ENCODE measurements around the gene COX6B1.

COX6B1 gene

GRCh38 chr19:35696835-35697234 is 48.7 kb downstream of the COX6B1 start:
- DNase-seq (ENCODE audit: low read depth), result no peak

GRCh38 chr19:35702223-35703012 is 54.3 kb downstream of the COX6B1 start:
- DNase-seq (ENCODE audit: low read depth), result peak; percentile 91
- peak overlapping the region; percentile 69 for H3K4me3 ChIP-seq (ENCODE audit: low read depth, low read length)

More at GRCh38 chr19:35696835-35697234, 48.7 kb downstream of the COX6B1 start:
- H3K4me3 ChIP-seq (ENCODE audit: low read depth, low read length), result no peak overlapping the region

DNA sequence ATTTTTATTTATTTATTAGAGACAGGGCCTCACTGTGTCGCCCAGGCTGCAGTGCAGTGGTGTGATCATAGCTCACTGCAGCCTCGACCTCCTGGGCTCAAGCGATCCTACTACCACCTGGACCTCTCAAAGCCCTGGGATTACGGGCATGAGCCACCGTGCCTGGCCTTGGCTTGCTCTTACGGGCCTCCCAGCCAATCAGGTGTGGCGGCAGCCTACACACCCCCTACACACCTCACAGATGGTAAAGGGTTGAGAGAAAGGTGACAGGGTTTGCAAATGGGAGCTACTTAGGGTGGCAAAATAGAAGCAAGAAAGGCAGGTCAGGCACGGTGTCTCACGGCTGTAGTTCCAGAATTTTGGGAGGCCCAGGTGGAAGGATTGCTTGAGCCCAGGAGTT is 55.2 kb downstream of the COX6B1 start:
- DNase-seq (ENCODE audit: low read depth), result no peak

GRCh38 chr19:35704218-35704617 is 56.1 kb downstream of the COX6B1 start, which contains the start of gene ZBTB32:
TSS of gene ZBTB32 (plus strand) at chr19:35704558. CDS start at chr19:35714627, 10,069 bp downstream.
- no peak within 1 kb of the TSS for H3K4me3 ChIP-seq (ENCODE audit: low read depth, low read length)
- DNase-seq (ENCODE audit: low read depth), result no peak

More for the DNA sequence above, 55.2 kb downstream of the COX6B1 start:
- H3K4me3 ChIP-seq (ENCODE audit: low read depth, low read length), result no peak overlapping the region
